GM23338 (cell line): ENCODE measurements around the gene PRKCH. TPM values are rescaled to one million over a fixed set of nuclear protein-coding genes. Genes with fewer than 3 reads are reported as not detected.

ENCODE experiments used
- ATAC-seq: fragments of 200-7000 bp; cut with Tn5 transposase; 3 replicates; pipeline ENCODE4 v1.9.1; 2020
- DNase-seq: peaks from one replicate; pipeline ENCODE4 v3.0.0-alpha.2; 2015; ENCODE audit warnings: low spot score
- H2AFZ ChIP-seq: fragments of 200-600 bp; sonication (generic); 2 replicates; pipeline ENCODE4 v1.8.0; 2016; ENCODE audit warnings: antibody characterized with exemption, mild to moderate bottlenecking, moderate library complexity
- H3F3A ChIP-seq: fragments of 200-600 bp; sonication (generic); replicated peaks from 2 replicates; pipeline ENCODE4 v1.8.0; 2017; ENCODE audit warnings: antibody characterized with exemption, mixed run types, low read depth
- H3K27ac ChIP-seq: fragments of 200-600 bp; sonication (generic); 2 replicates; pipeline ENCODE4 v1.6.1; 2016; ENCODE audit warnings: low read depth
- H3K27me3 ChIP-seq: fragments of 200-600 bp; sonication (generic); 2 replicates; pipeline ENCODE4 v1.8.0; 2016; ENCODE audit warnings: mild to moderate bottlenecking, mixed run types, moderate library complexity; ENCODE audit not compliant: insufficient read depth
- H3K36me3 ChIP-seq: fragments of 200-600 bp; sonication (generic); 2 replicates; pipeline ENCODE4 v1.8.0; 2016; ENCODE audit warnings: mild to moderate bottlenecking; ENCODE audit not compliant: insufficient read depth
- H3K4me1 ChIP-seq: fragments of 200-600 bp; sonication (generic); 2 replicates; pipeline ENCODE4 v1.8.0; 2016; ENCODE audit warnings: mild to moderate bottlenecking, moderate library complexity; ENCODE audit not compliant: insufficient read depth
- H3K4me2 ChIP-seq: fragments of 200-600 bp; sonication (generic); 2 replicates; pipeline ENCODE4 v1.7.1; 2017; ENCODE audit warnings: mixed run types
- H3K4me3 ChIP-seq: fragments of 200-600 bp; sonication (generic); 2 replicates; pipeline ENCODE4 v1.6.1; 2016; ENCODE audit warnings: mixed run types
- H3K79me2 ChIP-seq: fragments of 200-600 bp; sonication (generic); replicated peaks from 2 replicates; pipeline ENCODE4 v1.8.0; 2017; ENCODE audit warnings: mild to moderate bottlenecking; ENCODE audit not compliant: insufficient read depth
- H3K9me2 ChIP-seq: fragments of 200-600 bp; sonication (generic); 2 replicates; pipeline ENCODE4 v1.8.0; 2017; ENCODE audit not compliant: insufficient read depth
- H4K20me1 ChIP-seq: fragments of 200-600 bp; sonication (generic); replicated peaks from 2 replicates; pipeline ENCODE4 v1.8.0; 2017; ENCODE audit warnings: mild to moderate bottlenecking; ENCODE audit not compliant: insufficient read depth
- H3K27ac Mint-ChIP-seq: 2 replicates; pipeline ENCODE4 v1.8.0; 2020; ENCODE audit warnings: inconsistent platforms, mild to moderate bottlenecking, moderate library complexity, mixed read lengths
- H3K27me3 Mint-ChIP-seq: 3 replicates; pipeline ENCODE4 v1.8.0; 2022; ENCODE audit warnings: low read depth, mild to moderate bottlenecking, moderate library complexity, mixed read lengths, inconsistent platforms; ENCODE audit not compliant: insufficient read depth, poor library complexity
- H3K36me3 Mint-ChIP-seq: 3 replicates; pipeline ENCODE4 v1.8.0; 2021; ENCODE audit warnings: low read depth, mild to moderate bottlenecking, inconsistent platforms, moderate library complexity, mixed read lengths
- H3K4me1 Mint-ChIP-seq: 3 replicates; pipeline ENCODE4 v1.8.0; 2020; ENCODE audit warnings: mild to moderate bottlenecking, inconsistent platforms, mixed read lengths
- H3K4me3 Mint-ChIP-seq: 3 replicates; pipeline ENCODE4 v1.8.0; 2021; ENCODE audit warnings: moderate library complexity, mild to moderate bottlenecking, inconsistent platforms, mixed read lengths
- H3K9me3 Mint-ChIP-seq: 3 replicates; pipeline ENCODE4 v1.8.0; 2020; ENCODE audit warnings: moderate library complexity, mild to moderate bottlenecking, inconsistent platforms, mixed read lengths
- CREB1 ChIP-seq: fragments of 250-450 bp; sonication (Bioruptor Pico); IDR thresholded peaks from 2 replicates; pipeline ENCODE4 v1.5.0; 2020; ENCODE audit warnings: low read depth, mild to moderate bottlenecking, moderate library complexity
- CTCF ChIP-seq, 2 experiments: fragments of 200-600 bp in 1 of 2; sonication (generic) in 1 of 2; conservative IDR thresholded peaks; 2 replicates each; pipeline versions ENCODE4 v1.5.1 to v1.6.1; 2016 to 2017; ENCODE audit warnings: antibody characterized with exemption in 2 of 2, low read depth in 2 of 2, mild to moderate bottlenecking in 2 of 2, moderate library complexity in 1 of 2
- ETS1 ChIP-seq: IDR thresholded peaks from 2 replicates; pipeline ENCODE4 v1.6.1; 2016; ENCODE audit warnings: antibody characterized with exemption
- EZH2 ChIP-seq: fragments of 200-600 bp; sonication (generic); IDR thresholded peaks from one replicate; pipeline ENCODE4 v1.8.0; 2017; ENCODE audit warnings: antibody characterized with exemption, mild to moderate bottlenecking, low read depth; ENCODE audit not compliant: unreplicated experiment
- EZH2phosphoT487 ChIP-seq: fragments of 200-600 bp; sonication (generic); IDR thresholded peaks from one replicate; pipeline ENCODE4 v1.8.1; 2018; ENCODE audit warnings: antibody characterized with exemption; ENCODE audit not compliant: unreplicated experiment
- NANOG ChIP-seq: IDR thresholded peaks from 2 replicates; pipeline ENCODE4 v1.6.1; 2016; ENCODE audit warnings: antibody characterized with exemption, borderline replicate concordance
- REST ChIP-seq: IDR thresholded peaks from one replicate; pipeline ENCODE4 v1.6.1; 2018; ENCODE audit warnings: antibody characterized with exemption; ENCODE audit not compliant: unreplicated experiment
- STAT1 ChIP-seq: IDR thresholded peaks from one replicate; pipeline ENCODE4 v1.6.1; 2016; ENCODE audit warnings: antibody characterized with exemption; ENCODE audit not compliant: unreplicated experiment
- ZNF114 ChIP-seq: fragments of 250-450 bp; sonication (Bioruptor Pico); IDR thresholded peaks from 2 replicates; pipeline ENCODE4 v1.5.0; 2020; ENCODE audit warnings: mild to moderate bottlenecking, moderate library complexity
- ZNF331 ChIP-seq: fragments of 250-450 bp; sonication (Bioruptor Pico); IDR thresholded peaks from 2 replicates; pipeline ENCODE4 v1.5.0; 2020; ENCODE audit warnings: low read depth, mild to moderate bottlenecking, moderate library complexity
- polyA plus RNA-seq: library from polyadenylated mRNA; unstranded; fragments of >200 nt; fragmentation: Nextera tagmentation; extraction: Ambion mirVana; gene quantifications from 2 replicates; pipeline ENCODE4 v1.2.1, GENCODE V29; 2016
- total RNA-seq: library from RNA; depleted of rRNA; stranded (reverse); fragments of >200 nt; shearing (Covaris generic); gene quantifications from 2 replicates; pipeline ENCODE4 v1.2.3, GENCODE V29; 2014

Gene PRKCH
- total and polyA plus RNA-seq, 2 experiments from 2014 or later: 5.4 to 10.1 TPM

GRCh38 chr14:61539631-61540030, 218.3 kb downstream of the PRKCH start:
- no peaks in the 10 kb centered on the region; the same call in 2 of the 3 replicates for H3K36me3 Mint-ChIP-seq
- H3K4me3 ChIP-seq: no peak overlapping the region
- 0 out of 2 replicates have a peak overlapping the region, but pooled peaks have one; percentile 19 for H3K27ac ChIP-seq
- H3K4me1 Mint-ChIP-seq: peaks cover 30% of the 10 kb centered on the region
- H2AFZ ChIP-seq: no peak overlapping the region
- TF ChIP-seq ETS1 (no peak), EZH2 (no peak), CREB1 (CRISPR knock-in tag) (no peak), CTCF (conservative IDR thresholded peaks at IDR 0.05; ENCODE audit: low read depth in 2 of 2) (no peak), STAT1 (no peak), EZH2phosphoT487 (no peak), REST (no peak), ZNF114 (no peak), ZNF331 (CRISPR knock-in tag) (no peak)
- no peaks in the 10 kb centered on the region for H3K36me3 ChIP-seq
- H3K9me2 ChIP-seq: no peaks in the 10 kb centered on the region
- no peaks in the 10 kb centered on the region for H3K79me2 ChIP-seq
- DNase-seq (no peak), ATAC-seq (no peak)
- H3K27me3 Mint-ChIP-seq: peaks cover 4% of the 10 kb centered on the region
- no peaks in the 10 kb centered on the region for H3K9me3 Mint-ChIP-seq
- H3K27me3 ChIP-seq: no peaks in the 10 kb centered on the region
- peaks cover 18% of the 10 kb centered on the region for H3K4me1 ChIP-seq
- no peak overlapping the region for H3K27ac Mint-ChIP-seq
- no peak overlapping the region for H3K4me2 ChIP-seq
- H4K20me1 ChIP-seq: no peaks in the 10 kb centered on the region
- no peaks in the 10 kb centered on the region for H3F3A ChIP-seq
- no peak overlapping the region for H3K4me3 Mint-ChIP-seq

GRCh38 chr14:61540931-61541330, 219.6 kb downstream of the PRKCH start:
- no peaks in the 10 kb centered on the region for H3K36me3 ChIP-seq
- H3K4me2 ChIP-seq: no peak overlapping the region
- no peaks in the 10 kb centered on the region for H3K9me3 Mint-ChIP-seq
- H3K4me3 Mint-ChIP-seq: no peak overlapping the region
- H4K20me1 ChIP-seq: no peaks in the 10 kb centered on the region
- no peak overlapping the region for H3K4me3 ChIP-seq
- peaks cover 18% of the 10 kb centered on the region for H3K4me1 ChIP-seq
- no peaks in the 10 kb centered on the region for H3K79me2 ChIP-seq
- no peaks in the 10 kb centered on the region for H3F3A ChIP-seq
- H3K27me3 Mint-ChIP-seq: peaks cover 4% of the 10 kb centered on the region
- no peaks in the 10 kb centered on the region; the same call in 2 of the 3 replicates for H3K36me3 Mint-ChIP-seq
- no peak overlapping the region for H3K27ac ChIP-seq
- ATAC-seq (no peak), DNase-seq (no peak)
- H3K27me3 ChIP-seq: no peaks in the 10 kb centered on the region
- H2AFZ ChIP-seq: no peak overlapping the region
- no peaks in the 10 kb centered on the region for H3K9me2 ChIP-seq
- no peak overlapping the region for H3K27ac Mint-ChIP-seq
- H3K4me1 Mint-ChIP-seq: peaks cover 38% of the 10 kb centered on the region
- TF ChIP-seq NANOG: no peak
- no peak for TF ChIP-seq CTCF (conservative IDR thresholded peaks at IDR 0.05; ENCODE audit: low read depth in 2 of 2)
- TF ChIP-seq ZNF114: no peak
- no peak for TF ChIP-seq CREB1 (CRISPR knock-in tag)
- TF ChIP-seq ZNF331 (CRISPR knock-in tag): no peak
- no peak for TF ChIP-seq EZH2phosphoT487
